ENCODE results near the gene GAMT. TPM values are rescaled to one million over a fixed set of nuclear protein-coding genes. Genes with fewer than 3 reads are reported as not detected.

The GAMT gene
- total RNA-seq, 1 donor, result 40.6 TPM

DNA sequence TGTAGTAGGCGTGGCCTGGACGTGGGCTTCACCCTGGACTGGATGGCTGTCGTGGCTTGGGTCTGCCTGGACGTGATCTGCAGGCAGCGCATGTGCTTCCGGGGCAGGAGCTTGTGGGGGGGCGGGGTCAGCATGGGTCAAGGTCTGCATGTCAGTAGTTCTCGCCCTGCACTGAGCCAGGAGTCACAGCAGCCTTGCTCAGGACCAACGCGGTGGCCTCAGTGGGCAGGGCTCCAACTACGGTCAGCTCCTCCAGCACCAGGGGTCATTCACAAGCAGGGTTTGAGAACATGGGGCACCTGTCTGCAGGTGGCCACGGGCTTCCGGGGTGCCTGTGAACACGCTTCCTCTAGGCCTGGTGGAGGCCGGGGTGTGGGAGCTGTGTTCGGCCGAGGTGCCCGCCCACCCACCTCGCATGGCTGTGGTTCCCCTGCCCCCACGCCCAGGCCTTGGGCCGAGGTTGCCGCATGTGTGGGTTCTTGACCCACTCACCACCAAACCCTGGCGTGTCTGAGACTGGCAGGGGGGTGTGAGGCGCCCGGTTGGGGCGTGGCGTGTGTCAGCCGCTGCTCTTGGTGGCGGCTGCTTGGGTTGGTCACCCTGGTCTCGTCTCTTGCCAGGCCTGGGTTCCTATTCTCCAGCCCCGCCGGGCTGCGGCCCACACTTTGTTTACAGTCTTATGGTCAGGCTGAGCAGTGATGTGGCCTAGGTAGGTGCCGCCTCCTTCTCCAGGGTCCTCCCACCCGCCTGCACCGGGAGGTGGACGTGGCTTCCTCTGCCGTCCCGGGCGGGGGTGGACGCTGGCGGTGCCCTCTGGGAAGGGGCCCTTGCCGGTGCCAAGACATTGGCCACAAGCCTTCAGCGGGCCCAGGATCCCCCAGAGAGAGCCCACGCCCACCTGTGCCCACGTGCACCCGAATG lies 32.0 kb upstream of the GAMT start:
- no peak overlapping the region for H3K4me3 ChIP-seq (ENCODE audit: low read depth, low read length)
- no peak for DNase-seq (ENCODE audit: low read depth)
- TF ChIP-seq, protein P1, sequence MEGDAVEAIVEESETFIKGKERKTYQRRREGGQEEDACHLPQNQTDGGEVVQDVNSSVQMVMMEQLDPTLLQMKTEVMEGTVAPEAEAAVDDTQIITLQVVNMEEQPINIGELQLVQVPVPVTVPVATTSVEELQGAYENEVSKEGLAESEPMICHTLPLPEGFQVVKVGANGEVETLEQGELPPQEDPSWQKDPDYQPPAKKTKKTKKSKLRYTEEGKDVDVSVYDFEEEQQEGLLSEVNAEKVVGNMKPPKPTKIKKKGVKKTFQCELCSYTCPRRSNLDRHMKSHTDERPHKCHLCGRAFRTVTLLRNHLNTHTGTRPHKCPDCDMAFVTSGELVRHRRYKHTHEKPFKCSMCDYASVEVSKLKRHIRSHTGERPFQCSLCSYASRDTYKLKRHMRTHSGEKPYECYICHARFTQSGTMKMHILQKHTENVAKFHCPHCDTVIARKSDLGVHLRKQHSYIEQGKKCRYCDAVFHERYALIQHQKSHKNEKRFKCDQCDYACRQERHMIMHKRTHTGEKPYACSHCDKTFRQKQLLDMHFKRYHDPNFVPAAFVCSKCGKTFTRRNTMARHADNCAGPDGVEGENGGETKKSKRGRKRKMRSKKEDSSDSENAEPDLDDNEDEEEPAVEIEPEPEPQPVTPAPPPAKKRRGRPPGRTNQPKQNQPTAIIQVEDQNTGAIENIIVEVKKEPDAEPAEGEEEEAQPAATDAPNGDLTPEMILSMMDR (IDR thresholded peaks at IDR 0.05; ENCODE audit: insufficient read depth, low read length), result no peak

DNA sequence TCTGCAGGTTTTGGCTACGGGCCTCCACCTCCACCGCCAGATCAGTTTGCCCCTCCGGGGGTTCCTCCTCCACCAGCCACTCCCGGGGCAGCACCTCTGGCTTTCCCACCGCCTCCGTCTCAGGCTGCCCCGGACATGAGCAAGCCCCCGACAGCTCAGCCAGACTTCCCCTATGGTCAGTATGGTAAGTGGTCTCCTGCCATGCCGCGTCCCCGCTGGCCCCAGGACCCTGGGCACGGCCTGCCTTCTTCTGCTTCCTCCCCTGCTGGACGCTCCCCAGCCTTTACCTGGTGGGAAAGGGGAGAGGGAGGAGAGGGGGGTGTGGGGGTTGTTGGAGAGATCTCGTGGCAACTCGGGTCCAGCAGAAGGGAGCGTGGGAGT lies 31.2 kb upstream of the GAMT start:
- DNase-seq (ENCODE audit: low read depth), result no peak

DNA sequence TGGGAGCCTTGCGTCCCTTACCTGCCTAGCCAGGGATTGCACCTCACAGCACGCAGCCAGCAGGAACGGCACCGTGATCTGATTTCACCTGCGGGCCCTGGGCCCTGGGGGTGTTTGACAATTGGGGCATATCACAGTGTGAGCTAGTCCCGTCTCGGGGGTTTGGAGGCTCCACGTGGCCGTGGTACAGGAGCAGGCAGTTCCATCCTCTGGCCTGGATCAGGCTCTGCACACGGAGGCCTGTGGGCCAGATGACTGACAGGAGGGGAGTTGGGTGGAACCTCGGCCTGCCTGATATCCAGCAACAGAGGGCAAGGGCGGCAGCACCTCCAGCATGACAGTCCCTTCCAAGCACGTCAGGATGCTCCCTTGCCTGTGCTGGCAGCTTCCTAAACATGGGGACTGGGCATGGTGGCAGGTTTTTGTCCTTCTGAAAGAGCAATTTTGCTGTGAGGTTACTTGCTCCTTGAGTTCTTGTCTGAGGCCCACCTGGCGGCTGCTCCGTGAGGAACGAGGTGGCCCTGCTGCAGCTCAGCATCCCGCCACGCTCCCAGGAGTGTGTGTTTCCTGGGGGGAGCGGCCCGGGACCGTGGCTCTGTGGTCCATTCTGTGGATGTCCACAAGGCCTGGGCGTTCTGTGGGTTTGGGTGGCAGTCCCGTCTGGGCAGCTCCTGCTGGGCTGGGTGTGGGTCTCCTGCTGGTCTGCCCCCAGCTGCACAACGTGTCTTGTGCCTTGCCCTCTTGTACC lies 30.6 kb upstream of the GAMT start:
- no peak overlapping the region for H3K4me3 ChIP-seq (ENCODE audit: low read depth, low read length)
- TF ChIP-seq, protein P1 (IDR thresholded peaks at IDR 0.05; ENCODE audit: insufficient read depth, low read length), result no peak
- no peak for DNase-seq (ENCODE audit: low read depth)

More for the DNA sequence above, 31.2 kb upstream of the GAMT start:
- TF ChIP-seq, protein P1 (IDR thresholded peaks at IDR 0.05; ENCODE audit: insufficient read depth, low read length), result no peak
- H3K4me3 ChIP-seq (ENCODE audit: low read depth, low read length), result no peak overlapping the region

DNA sequence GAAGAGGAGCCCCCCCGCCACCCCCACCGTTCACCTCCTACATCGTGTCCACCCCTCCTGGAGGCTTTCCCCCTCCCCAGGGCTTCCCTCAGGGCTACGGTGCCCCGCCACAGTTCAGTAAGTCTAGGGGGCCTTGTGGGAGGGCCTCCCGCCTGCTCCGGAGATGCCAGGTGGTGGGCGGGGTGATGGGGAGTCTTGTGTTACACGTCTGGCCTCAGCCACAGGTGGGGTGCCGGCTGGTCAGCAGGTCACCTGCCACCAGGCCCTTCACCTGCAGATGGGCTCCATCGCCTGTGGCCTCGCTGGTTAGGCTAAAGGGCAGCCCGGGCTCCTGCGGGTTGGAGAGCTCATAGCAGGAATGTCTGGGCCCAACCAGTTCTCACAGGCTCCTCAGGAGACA lies 28.9 kb upstream of the GAMT start:
- no peak overlapping the region for H3K4me3 ChIP-seq (ENCODE audit: low read depth, low read length)
- no peak for DNase-seq (ENCODE audit: low read depth)
- TF ChIP-seq, protein P1 (IDR thresholded peaks at IDR 0.05; ENCODE audit: insufficient read depth, low read length), result no peak

DNA sequence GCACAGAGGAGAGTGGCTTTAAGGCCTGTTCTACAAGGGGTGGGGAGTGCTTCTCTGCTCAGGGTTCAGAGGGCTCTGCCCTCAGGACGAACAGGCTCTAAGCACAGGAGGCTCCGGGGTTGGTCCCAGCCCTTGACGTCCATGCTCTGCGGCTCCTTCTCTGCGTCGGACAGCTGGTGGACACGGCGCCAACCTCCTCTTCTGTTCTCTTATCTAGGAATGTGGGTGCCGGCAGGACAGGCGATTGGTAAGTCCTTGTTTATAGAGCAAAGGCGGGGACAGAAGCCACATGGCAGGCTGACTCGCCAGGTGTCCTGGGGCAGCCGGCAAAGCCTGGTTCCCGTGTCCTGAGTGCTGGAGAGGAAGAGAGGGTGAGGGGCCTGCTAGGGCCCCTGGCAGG lies 28.4 kb upstream of the GAMT start:
- TF ChIP-seq, protein P1 (IDR thresholded peaks at IDR 0.05; ENCODE audit: insufficient read depth, low read length), result no peak
- H3K4me3 ChIP-seq (ENCODE audit: low read depth, low read length), result no peak overlapping the region
- DNase-seq (ENCODE audit: low read depth), result no peak

DNA sequence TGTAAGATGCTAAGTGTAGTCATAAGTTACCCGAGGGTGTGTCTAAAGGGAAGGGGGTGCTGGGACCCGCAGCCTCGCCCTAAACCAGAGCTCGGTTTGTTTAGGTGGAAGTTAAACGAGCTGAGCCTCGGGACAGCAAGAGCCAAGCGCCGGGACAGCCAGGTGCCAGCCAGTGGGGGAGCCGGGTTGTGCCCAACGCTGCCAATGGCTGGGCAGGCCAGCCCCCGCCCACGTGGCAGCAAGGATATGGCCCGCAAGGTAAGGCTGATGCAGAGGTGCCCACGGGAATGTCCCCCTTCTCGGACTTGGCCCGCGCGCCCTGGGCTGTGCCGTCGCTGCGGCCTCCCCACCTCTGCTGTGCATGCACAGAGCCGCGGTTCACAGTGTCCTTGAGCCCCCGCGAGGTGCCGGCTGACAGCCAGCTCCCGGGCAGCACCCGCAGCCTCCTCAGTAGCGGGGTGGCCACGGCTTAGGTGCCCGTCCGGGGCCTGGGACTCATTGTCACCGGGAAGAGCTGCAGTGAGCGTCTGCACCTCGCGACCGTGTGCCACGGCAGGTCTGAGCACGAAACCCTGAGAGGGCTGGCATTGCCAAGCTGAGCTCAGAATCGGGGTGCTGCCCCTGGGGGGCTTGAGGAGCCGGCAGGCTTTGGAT lies 27.5 kb upstream of the GAMT start:
- DNase-seq (ENCODE audit: low read depth), result no peak
- TF ChIP-seq, protein P1 (IDR thresholded peaks at IDR 0.05; ENCODE audit: insufficient read depth, low read length), result no peak
- H3K4me3 ChIP-seq (ENCODE audit: low read depth, low read length), result no peak overlapping the region
